ENCODE measurements around the gene TUBD1.
"Not testable (repeated sequence)": the region's sequence is repeated elsewhere in the genome, so short reads cannot be mapped to it uniquely, and the experiment has no call there.

The TUBD1 gene

GRCh38 chr17:59873414-59873813 is 19.3 kb downstream of the TUBD1 start:
- not testable (repeated sequence) for DNase-seq

GRCh38 chr17:59872351-59872750 is 20.4 kb downstream of the TUBD1 start:
- DNase-seq, result no peak

GRCh38 chr17:59870482-59870881 is 22.3 kb downstream of the TUBD1 start:
- no peak for DNase-seq

GRCh38 chr17:59869941-59870218 is 22.9 kb downstream of the TUBD1 start:
- DNase-seq, result no peak

GRCh38 chr17:59863616-59864015 is 29.1 kb downstream of the TUBD1 start:
- DNase-seq, result no peak

GRCh38 chr17:59859444-59860025 is 33.2 kb downstream of the TUBD1 start:
- DNase-seq, result no peak

- DNase-seq, result no peak
These were observed 33.8 kb downstream of the TUBD1 start for GRCh38 chr17:59858932-59859331.

GRCh38 chr17:59858167-59858816 is 34.5 kb downstream of the TUBD1 start:
- DNase-seq, result no peak

GRCh38 chr17:59856859-59857794 is 35.6 kb downstream of the TUBD1 start:
- DNase-seq, result no peak

- not testable (repeated sequence) for DNase-seq
These were observed 38.6 kb downstream of the TUBD1 start for GRCh38 chr17:59853919-59854729.

GRCh38 chr17:59853168-59853918 is 39.4 kb downstream of the TUBD1 start:
- peak; percentile 90 for DNase-seq

- DNase-seq, result not testable (repeated sequence)
These were observed 39.9 kb downstream of the TUBD1 start for GRCh38 chr17:59852847-59853167.

GRCh38 chr17:59851439-59852375 is 41.0 kb downstream of the TUBD1 start:
- no peak for DNase-seq

- not testable (repeated sequence) for DNase-seq
These were observed 42.4 kb downstream of the TUBD1 start for GRCh38 chr17:59850311-59850710.

GRCh38 chr17:59848778-59849177 is 44.0 kb downstream of the TUBD1 start:
- no peak for DNase-seq

GRCh38 chr17:59848385-59848668 is 44.4 kb downstream of the TUBD1 start:
- DNase-seq, result no peak

GRCh38 chr17:59846394-59847165 is 46.2 kb downstream of the TUBD1 start:
- DNase-seq, result peak; percentile 63

- DNase-seq, result peak; percentile 93
These were observed 46.9 kb downstream of the TUBD1 start for GRCh38 chr17:59845595-59846393.

GRCh38 chr17:59844884-59845594 is 47.7 kb downstream of the TUBD1 start:
- no peak for DNase-seq

Measured in NCI-H146 (cell line).